Upper lobe of left lung (tissue), 4 donors: ENCODE measurements around the gene BMERB1.

Source experiments
- EP300 ChIP-seq, 4 donors: sonication (generic); formaldehyde crosslinking; IDR thresholded peaks; one replicate each; pipeline ENCODE4 v1.5.1; 2017; ENCODE audit warnings: antibody characterized with exemption in 4 of 4, control low read depth in 2 of 4
- POLR2A ChIP-seq, 4 donors: fragments of 450-650 bp; IDR thresholded peaks; one replicate each; pipeline ENCODE4 v1.5.1; 2016 to 2017; ENCODE audit warnings: antibody characterized with exemption in 4 of 4, mild to moderate bottlenecking in 2 of 4
- TF ChIP-seq, protein P1 (sequence below), 6 experiments: fragments of 450-650 bp in 4 of 6; fragments of 200-600 bp in 2 of 6; sonication (generic) in 2 of 6; IDR thresholded peaks; one replicate each; pipeline ENCODE4 v1.5.1; 2016 to 2019; ENCODE audit warnings: antibody characterized with exemption in 6 of 6

DNA sequence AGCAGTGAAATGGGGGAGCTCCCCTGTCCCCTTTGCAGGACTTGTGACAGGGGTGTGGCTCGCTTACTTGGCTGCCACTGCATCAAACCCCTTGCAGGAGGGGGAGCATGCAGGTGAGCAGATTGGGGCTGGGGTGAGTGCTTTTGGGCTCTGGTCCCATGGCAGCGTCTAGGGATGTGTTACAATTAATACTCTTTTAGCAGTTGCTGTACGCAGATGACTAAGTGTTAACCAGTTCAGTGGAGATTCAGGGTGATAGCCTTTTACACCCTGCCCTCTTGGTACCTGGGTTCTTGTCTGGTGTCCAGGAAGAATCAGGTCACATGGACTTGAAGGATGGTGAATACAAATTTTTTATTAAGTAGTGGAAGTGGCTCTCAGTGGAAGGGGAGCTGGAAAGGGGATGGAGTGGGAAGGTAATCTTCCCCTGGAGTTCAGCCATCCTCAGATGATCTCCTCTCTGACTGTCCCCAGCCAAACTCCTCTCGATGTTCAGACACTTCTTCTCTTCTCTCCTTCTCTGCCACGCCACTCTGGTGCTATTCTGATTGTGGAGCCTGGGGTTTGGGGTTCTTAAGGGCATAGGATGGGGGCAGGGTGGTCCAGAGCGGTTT lies 108.5 kb downstream of the BMERB1 start:
- TF ChIP-seq POLR2A (IDR thresholded peaks at IDR 0.05) (no peak), EP300 (IDR thresholded peaks at IDR 0.05) (no peak)
- TF ChIP-seq, protein P1, sequence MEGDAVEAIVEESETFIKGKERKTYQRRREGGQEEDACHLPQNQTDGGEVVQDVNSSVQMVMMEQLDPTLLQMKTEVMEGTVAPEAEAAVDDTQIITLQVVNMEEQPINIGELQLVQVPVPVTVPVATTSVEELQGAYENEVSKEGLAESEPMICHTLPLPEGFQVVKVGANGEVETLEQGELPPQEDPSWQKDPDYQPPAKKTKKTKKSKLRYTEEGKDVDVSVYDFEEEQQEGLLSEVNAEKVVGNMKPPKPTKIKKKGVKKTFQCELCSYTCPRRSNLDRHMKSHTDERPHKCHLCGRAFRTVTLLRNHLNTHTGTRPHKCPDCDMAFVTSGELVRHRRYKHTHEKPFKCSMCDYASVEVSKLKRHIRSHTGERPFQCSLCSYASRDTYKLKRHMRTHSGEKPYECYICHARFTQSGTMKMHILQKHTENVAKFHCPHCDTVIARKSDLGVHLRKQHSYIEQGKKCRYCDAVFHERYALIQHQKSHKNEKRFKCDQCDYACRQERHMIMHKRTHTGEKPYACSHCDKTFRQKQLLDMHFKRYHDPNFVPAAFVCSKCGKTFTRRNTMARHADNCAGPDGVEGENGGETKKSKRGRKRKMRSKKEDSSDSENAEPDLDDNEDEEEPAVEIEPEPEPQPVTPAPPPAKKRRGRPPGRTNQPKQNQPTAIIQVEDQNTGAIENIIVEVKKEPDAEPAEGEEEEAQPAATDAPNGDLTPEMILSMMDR (IDR thresholded peaks at IDR 0.05): no peak
